CD8-positive, alpha-beta memory T cell (primary cell): ENCODE data around the gene PYCARD. TPM values are rescaled to one million over a fixed set of nuclear protein-coding genes. Genes with fewer than 3 reads are reported as not detected.

Source experiments
- CTCF ChIA-PET: fragments of 350-600 bp; sonication (Branson Sonifier 250); formaldehyde crosslinking; loops from one replicate; lab custom pipeline; 2021; ENCODE audit warnings: antibody characterized with exemption; lab: Charles Lee
- POLR2A ChIA-PET: fragments of 350-600 bp; sonication (Branson Sonifier 250); formaldehyde crosslinking; loops from one replicate; lab custom pipeline; 2021; ENCODE audit warnings: antibody characterized with exemption; lab: Charles Lee
- DNase-seq, 5 donors: peaks; one replicate each; pipeline versions ENCODE4 v3.0.0 to v3.0.0-alpha.2; 2020 to 2022; ENCODE audit warnings: mixed read lengths in 1 of 5
- H3K27ac ChIP-seq: one replicate; pipeline ENCODE4 v1.7.0; 2013; ENCODE audit warnings: low read depth, mild to moderate bottlenecking, low read length, moderate library complexity
- H3K27me3 ChIP-seq: 2 replicates; pipeline ENCODE4 v1.7.0; 2013; ENCODE audit warnings: low read length, mild to moderate bottlenecking; ENCODE audit not compliant: insufficient read depth, poor library complexity, severe bottlenecking
- H3K36me3 ChIP-seq: 2 replicates; pipeline ENCODE4 v1.7.0; 2013; ENCODE audit warnings: mild to moderate bottlenecking, low read length, moderate library complexity; ENCODE audit not compliant: insufficient read depth
- H3K4me1 ChIP-seq: 2 replicates; pipeline ENCODE4 v1.7.0; 2013; ENCODE audit warnings: mild to moderate bottlenecking, low read length, moderate library complexity; ENCODE audit not compliant: insufficient read depth
- H3K4me3 ChIP-seq: 2 replicates; pipeline ENCODE4 v1.7.0; 2013; ENCODE audit warnings: mild to moderate bottlenecking, low read length
- H3K9me3 ChIP-seq: 2 replicates; pipeline ENCODE4 v1.7.0; 2013; ENCODE audit warnings: mild to moderate bottlenecking, low read length
- H3K27ac Mint-ChIP-seq, 8 donors: one replicate each; pipeline ENCODE4 v1.8.0; 2020 to 2021; ENCODE audit warnings: mixed read lengths in 8 of 8, mild to moderate bottlenecking in 6 of 8, inconsistent platforms in 3 of 8, moderate library complexity in 3 of 8
- H3K27me3 Mint-ChIP-seq, 2 donors: one replicate each; pipeline ENCODE4 v1.8.0; 2020 to 2021; ENCODE audit warnings: mixed read lengths in 2 of 2, mild to moderate bottlenecking in 1 of 2, moderate library complexity in 1 of 2
- H3K36me3 Mint-ChIP-seq, 3 donors: one replicate each; pipeline ENCODE4 v1.8.0; 2020 to 2021; ENCODE audit warnings: mixed read lengths in 3 of 3, inconsistent platforms in 1 of 3, mild to moderate bottlenecking in 1 of 3
- H3K4me1 Mint-ChIP-seq, 3 donors: one replicate each; pipeline ENCODE4 v1.8.0; 2020 to 2021; ENCODE audit warnings: mixed read lengths in 3 of 3, inconsistent platforms in 1 of 3, mild to moderate bottlenecking in 1 of 3
- H3K4me3 Mint-ChIP-seq, 7 donors: one replicate each; pipeline ENCODE4 v1.8.0; 2020 to 2021; ENCODE audit warnings: mixed read lengths in 7 of 7, mild to moderate bottlenecking in 6 of 7, moderate library complexity in 4 of 7, inconsistent platforms in 2 of 7
- H3K9me3 Mint-ChIP-seq, 5 donors: one replicate each; pipeline ENCODE4 v1.8.0; 2020 to 2022; ENCODE audit warnings: mixed read lengths in 5 of 5, mild to moderate bottlenecking in 3 of 5, moderate library complexity in 2 of 5, inconsistent platforms in 1 of 5
- polyA plus RNA-seq: library from polyadenylated mRNA; unstranded; fragments of 300-500 nt; fragmentation: Illumina TruSeq; gene quantifications from one replicate; pipeline ENCODE4 v1.2.3, GENCODE V29; 2021
- total RNA-seq, 2 experiments: library from RNA; stranded (reverse); gene quantifications; one replicate each; pipeline ENCODE4 v1.2.3, GENCODE V29; 2021

The PYCARD gene
- total and polyA plus RNA-seq, 3 experiments from 2014 or later = 4.5 to 77.8 (median 5.9) TPM

DNA sequence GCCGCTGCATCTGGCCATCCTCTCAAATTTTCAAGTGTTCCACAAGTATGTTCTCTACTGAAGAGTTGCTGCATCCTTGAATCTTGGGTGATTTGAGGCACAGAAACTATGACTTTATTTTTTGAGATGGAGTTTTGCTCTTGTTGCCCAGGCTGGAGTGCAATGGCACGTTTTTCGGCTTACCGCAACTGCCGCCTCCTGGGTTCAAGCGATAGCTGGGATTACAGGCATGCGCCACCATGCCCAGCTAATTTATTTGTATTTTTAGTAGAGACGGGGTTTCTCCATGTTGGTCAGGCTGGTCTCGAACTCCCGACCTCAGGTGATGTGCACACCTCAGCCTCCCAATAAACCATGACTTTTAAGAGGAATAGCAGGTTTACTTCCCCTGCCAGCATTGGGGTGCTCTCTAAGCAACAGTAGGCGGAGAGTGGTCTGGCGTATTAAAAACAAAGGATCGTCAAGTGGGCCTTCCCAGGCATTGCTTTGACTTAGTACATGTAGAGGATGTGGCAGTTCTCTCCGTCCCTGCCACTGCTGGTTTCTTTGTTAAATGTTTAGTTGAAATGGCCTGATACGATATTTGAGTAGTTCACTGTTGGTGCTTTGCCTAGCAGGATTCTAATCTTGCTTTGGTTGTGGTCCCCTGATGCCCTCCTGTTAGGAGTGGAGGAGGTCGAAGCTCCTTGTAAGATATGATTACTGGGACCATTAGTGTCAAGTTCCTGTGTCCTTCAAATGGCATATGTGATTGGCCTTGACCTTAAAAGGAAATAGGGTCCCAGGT lies 9.5 kb downstream of the PYCARD start:
- no peaks in the 10 kb centered on the region for H3K9me3 Mint-ChIP-seq
- ChIA-PET POLR2A (interaction anchor here (2.3 kb wide), 1 partner anchor 9 kb away, joined by 8 read pairs; the partner anchor contains the start of gene PYCARD), CTCF (interaction anchor here (0.8 kb wide), 1 partner anchor 15 kb away, joined by 4 read pairs; no protein-coding TSS in a partner anchor)
- H3K27ac ChIP-seq = no peak overlapping the region
- peak overlapping the region in 4 of 8 donors; percentile 2 to 82 (median 28) for H3K27ac Mint-ChIP-seq
- H3K4me3 ChIP-seq = no peak overlapping the region
- peaks cover 41 to 74% (median 72%) of the 10 kb centered on the region in 3 donors for H3K4me1 Mint-ChIP-seq
- no peak overlapping the region for H3K4me3 Mint-ChIP-seq
- peaks cover 20% of the 10 kb centered on the region for H3K4me1 ChIP-seq
- peaks cover 32 to 90% (median 39%) of the 10 kb centered on the region in 3 donors for H3K36me3 Mint-ChIP-seq
- DNase-seq = no peak
- no peaks in the 10 kb centered on the region for H3K27me3 ChIP-seq
- H3K9me3 ChIP-seq = no peaks in the 10 kb centered on the region
- H3K27me3 Mint-ChIP-seq = no peaks in the 10 kb centered on the region
- peaks cover 65% of the 10 kb centered on the region for H3K36me3 ChIP-seq

DNA sequence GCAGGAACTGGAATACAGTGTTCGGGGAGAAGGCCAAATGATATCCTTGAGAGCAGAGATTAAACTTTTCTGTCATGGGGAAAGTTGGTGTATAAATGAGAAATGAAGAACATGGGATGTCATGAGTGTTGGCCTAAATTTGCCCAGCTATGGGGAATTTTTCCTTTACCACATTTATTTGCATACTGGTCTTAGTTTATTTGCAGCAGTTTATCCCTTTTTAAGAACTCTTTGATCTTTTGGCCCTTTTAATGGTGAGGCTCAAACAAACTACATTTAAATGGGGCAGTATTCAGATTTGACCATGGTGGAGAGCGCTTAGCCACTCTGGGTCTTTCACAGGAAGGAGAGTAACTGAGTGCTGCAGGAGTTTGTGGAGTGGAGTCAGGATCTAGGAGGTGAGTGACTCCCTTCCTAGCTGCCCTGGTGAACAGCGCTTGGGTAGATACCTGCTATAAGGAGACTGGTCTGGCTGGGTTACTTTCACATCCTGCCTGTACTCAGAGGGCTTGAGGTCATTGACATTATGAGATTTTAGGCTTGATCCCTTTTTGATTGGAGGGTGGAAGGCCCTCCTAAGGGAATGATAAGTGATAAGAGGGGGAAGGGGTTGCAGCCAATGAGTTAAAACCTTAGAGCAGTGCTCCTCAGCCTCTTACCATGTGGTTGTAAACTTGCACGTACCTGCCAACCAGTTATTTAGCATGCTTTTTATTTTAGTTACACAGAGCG lies 10.7 kb downstream of the PYCARD start:
- H3K9me3 Mint-ChIP-seq = no peaks in the 10 kb centered on the region
- peaks cover 52 to 83% (median 78%) of the 10 kb centered on the region in 3 donors for H3K4me1 Mint-ChIP-seq
- H3K36me3 Mint-ChIP-seq = peaks cover 42 to 96% (median 45%) of the 10 kb centered on the region in 3 donors
- H3K4me3 Mint-ChIP-seq = peak overlapping the region in 1 of 7 donors; percentile 70
- Histone ChIP-seq H3K27me3 (no peaks in the 10 kb centered on the region), H3K4me3 (no peak overlapping the region), H3K4me1 (peaks cover 31% of the 10 kb centered on the region), H3K9me3 (no peaks in the 10 kb centered on the region), H3K36me3 (peaks cover 76% of the 10 kb centered on the region), H3K27ac (no peak overlapping the region)
- peak overlapping the region in 5 of 8 donors; percentile 19 to 75 (median 23) for H3K27ac Mint-ChIP-seq
- H3K27me3 Mint-ChIP-seq = no peaks in the 10 kb centered on the region
- ChIA-PET CTCF (no interaction called here), POLR2A (interaction anchor here (1.4 to 2.3 kb wide), 2 partner anchors 10 kb away, joined by 4 to 8 read pairs; partner anchors contain the start of gene PYCARD)
- DNase-seq = no peak

DNA sequence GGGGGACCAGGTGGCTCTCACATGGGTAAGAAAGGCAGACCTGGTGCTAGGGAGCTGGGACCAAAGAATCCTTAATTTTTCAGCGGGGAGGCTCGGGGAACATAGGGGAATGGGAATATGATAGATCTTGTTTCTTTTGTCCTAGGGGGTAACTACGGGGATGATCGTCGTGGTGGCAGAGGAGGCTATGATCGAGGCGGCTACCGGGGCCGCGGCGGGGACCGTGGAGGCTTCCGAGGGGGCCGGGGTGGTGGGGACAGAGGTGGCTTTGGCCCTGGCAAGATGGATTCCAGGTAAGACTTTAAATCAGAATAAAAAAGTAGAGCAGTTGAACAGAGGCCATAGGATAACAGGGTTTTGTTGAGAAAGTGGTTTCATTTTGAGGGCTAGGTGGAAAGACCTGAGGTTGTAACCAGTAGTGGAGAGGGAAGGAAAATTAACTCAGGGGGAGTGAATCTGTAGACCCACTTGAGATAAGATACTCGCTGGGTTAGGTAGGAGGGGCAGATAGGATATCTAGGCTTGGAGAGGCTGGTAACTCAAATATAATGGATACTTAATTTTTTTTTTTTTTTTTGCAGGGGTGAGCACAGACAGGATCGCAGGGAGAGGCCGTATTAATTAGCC lies 11.6 kb downstream of the PYCARD start:
- Histone ChIP-seq H3K27me3 (no peaks in the 10 kb centered on the region), H3K36me3 (peaks cover 85% of the 10 kb centered on the region), H3K4me1 (peaks cover 40% of the 10 kb centered on the region), H3K9me3 (no peaks in the 10 kb centered on the region), H3K27ac (no peak overlapping the region), H3K4me3 (no peak overlapping the region)
- DNase-seq = no peak
- H3K36me3 Mint-ChIP-seq = peaks cover 50 to 98% (median 53%) of the 10 kb centered on the region in 3 donors
- H3K27ac Mint-ChIP-seq = peak overlapping the region in 5 of 8 donors; percentile 25 to 90 (median 38)
- ChIA-PET POLR2A (interaction anchor here (1.4 kb wide), 1 partner anchor 11 kb away, joined by 4 read pairs; the partner anchor contains the start of gene PYCARD), CTCF (interaction anchor here (1.9 kb wide), 1 partner anchor 49 kb away, joined by 6 read pairs; no protein-coding TSS in a partner anchor)
- H3K9me3 Mint-ChIP-seq = no peaks in the 10 kb centered on the region
- no peaks in the 10 kb centered on the region for H3K27me3 Mint-ChIP-seq
- peaks cover 61 to 85% (median 81%) of the 10 kb centered on the region in 3 donors for H3K4me1 Mint-ChIP-seq
- peak overlapping the region in 2 of 7 donors; percentile 25 to 70 for H3K4me3 Mint-ChIP-seq

DNA sequence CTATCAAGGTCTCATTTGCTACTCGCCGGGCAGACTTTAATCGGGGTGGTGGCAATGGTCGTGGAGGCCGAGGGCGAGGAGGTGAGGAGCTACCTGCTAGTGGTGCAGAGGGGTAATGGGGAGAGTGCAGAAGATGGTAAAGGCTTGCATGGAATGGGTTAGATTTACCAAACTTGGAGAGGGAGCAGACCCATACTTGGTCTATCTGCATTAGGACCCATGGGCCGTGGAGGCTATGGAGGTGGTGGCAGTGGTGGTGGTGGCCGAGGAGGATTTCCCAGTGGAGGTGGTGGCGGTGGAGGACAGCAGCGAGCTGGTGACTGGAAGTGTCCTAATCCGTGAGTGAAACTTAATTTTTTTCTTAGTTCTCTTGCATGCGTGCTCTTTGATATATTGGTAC lies 12.5 kb downstream of the PYCARD start:
- ChIA-PET CTCF (interaction anchor here (1.9 kb wide), 1 partner anchor 48 kb away, joined by 6 read pairs; no protein-coding TSS in a partner anchor), POLR2A (interaction anchor here (1.7 kb wide), 1 partner anchor 10 kb away, joined by 6 read pairs; the partner anchor contains the start of gene FUS)
- Histone ChIP-seq H3K27me3 (no peaks in the 10 kb centered on the region), H3K4me1 (peaks cover 49% of the 10 kb centered on the region), H3K4me3 (no peak overlapping the region), H3K27ac (no peak overlapping the region), H3K36me3 (peaks cover 90% of the 10 kb centered on the region), H3K9me3 (no peaks in the 10 kb centered on the region)
- Mint-ChIP-seq H3K4me3 (peak overlapping the region in 2 of 7 donors; percentile 17 to 41), H3K27me3 (no peaks in the 10 kb centered on the region), H3K36me3 (peaks cover 52 to 98% (median 57%) of the 10 kb centered on the region in 3 donors), H3K9me3 (no peaks in the 10 kb centered on the region), H3K27ac (peak overlapping the region; percentile 17 to 90 (median 72)), H3K4me1 (peaks cover 68 to 92% (median 87%) of the 10 kb centered on the region in 3 donors)
- DNase-seq = no peak

DNA sequence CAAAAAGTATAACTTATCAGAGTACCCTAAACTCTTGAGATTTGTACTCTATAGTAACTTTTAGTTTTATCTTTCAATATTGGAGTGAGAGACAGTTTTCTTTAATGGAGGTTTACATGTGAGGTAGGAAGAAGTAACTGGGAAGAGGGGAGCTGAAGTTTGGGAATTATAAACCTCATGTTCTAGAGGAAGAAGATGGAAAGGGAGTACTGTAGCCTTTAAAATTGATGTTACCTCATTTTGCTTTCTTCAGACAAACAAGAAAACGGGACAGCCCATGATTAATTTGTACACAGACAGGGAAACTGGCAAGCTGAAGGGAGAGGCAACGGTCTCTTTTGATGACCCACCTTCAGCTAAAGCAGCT lies 13.2 kb downstream of the PYCARD start:
- Mint-ChIP-seq H3K4me1 (peaks cover 72 to 91% (median 88%) of the 10 kb centered on the region in 3 donors), H3K9me3 (no peaks in the 10 kb centered on the region), H3K4me3 (peak overlapping the region in 5 of 7 donors; percentile 0 to 51 (median 15)), H3K36me3 (peaks cover 53 to 98% (median 56%) of the 10 kb centered on the region in 3 donors), H3K27me3 (no peaks in the 10 kb centered on the region), H3K27ac (peak overlapping the region in 7 of 8 donors; percentile 6 to 86 (median 68))
- POLR2A ChIA-PET = interaction anchor here (1.7 kb wide), 1 partner anchor 9 kb away, joined by 6 read pairs; the partner anchor contains the start of gene FUS
- no peak for DNase-seq
- no peaks in the 10 kb centered on the region for H3K9me3 ChIP-seq
- peaks cover 92% of the 10 kb centered on the region for H3K36me3 ChIP-seq
- peaks cover 54% of the 10 kb centered on the region for H3K4me1 ChIP-seq
- no peak overlapping the region for H3K4me3 ChIP-seq
- no peak overlapping the region for H3K27ac ChIP-seq
- no peaks in the 10 kb centered on the region for H3K27me3 ChIP-seq
- CTCF ChIA-PET = interaction anchor here (1.9 kb wide), 1 partner anchor 47 kb away, joined by 6 read pairs; no protein-coding TSS in a partner anchor

DNA sequence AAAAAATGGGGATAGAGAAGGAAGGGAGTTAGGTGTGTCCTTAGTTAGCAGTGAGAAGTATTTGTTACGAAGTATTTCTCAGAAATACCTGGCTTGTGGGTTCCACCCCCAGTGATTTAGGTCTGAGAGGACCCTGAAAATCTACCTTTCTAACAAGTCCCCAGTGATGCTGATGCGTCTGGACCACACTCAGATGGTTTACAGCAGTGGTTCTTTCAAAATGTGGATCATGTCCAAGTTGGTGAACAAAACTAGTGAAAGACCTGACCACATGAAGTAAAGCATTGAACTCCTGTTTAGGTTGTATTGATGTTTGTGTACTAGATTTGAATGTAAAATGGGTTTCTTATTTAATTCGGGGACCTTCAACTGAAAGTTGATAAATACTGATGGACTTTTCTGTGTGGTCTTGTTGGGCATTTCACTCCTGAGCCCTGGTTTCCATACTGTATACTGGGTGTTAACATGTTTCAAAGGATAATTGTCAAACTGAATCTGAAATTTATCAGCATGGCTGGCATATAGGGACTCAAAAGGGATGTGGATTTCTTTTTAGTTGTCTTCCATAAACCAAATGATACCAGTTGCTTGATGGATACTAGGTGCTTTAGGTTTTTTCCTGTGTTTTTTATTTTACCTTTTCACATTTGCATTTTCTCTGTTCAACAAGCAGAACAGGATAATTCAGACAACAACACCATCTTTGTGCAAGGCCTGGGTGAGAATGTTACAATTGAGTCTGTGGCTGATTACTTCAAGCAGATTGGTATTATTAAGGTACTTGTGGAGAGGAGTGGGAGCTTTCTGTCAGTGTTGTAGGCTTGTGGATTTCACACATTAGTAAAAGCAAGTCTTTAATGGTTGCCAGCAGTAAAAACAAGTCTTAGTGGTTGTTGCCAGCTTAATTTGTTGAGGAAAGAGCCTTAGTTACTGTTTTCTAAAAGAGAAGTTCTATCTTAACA lies 13.8 kb downstream of the PYCARD start:
- H3K27ac ChIP-seq = no peak overlapping the region
- Mint-ChIP-seq H3K9me3 (no peaks in the 10 kb centered on the region), H3K4me1 (peaks cover 74 to 90% (median 87%) of the 10 kb centered on the region in 3 donors), H3K27ac (peak overlapping the region in 7 of 8 donors; percentile 38 to 86 (median 68)), H3K27me3 (no peaks in the 10 kb centered on the region), H3K4me3 (peak overlapping the region in 5 of 7 donors; percentile 0 to 51 (median 21)), H3K36me3 (peaks cover 54 to 96% (median 57%) of the 10 kb centered on the region in 3 donors)
- peaks cover 59% of the 10 kb centered on the region for H3K4me1 ChIP-seq
- H3K27me3 ChIP-seq = no peaks in the 10 kb centered on the region
- no peak for DNase-seq
- ChIA-PET CTCF (interaction anchor here (1.9 kb wide), 1 partner anchor 46 kb away, joined by 6 read pairs; no protein-coding TSS in a partner anchor), POLR2A (interaction anchor here (1.7 kb wide), 1 partner anchor 9 kb away, joined by 6 read pairs; the partner anchor contains the start of gene FUS)
- H3K9me3 ChIP-seq = no peaks in the 10 kb centered on the region
- H3K4me3 ChIP-seq = no peak overlapping the region
- peaks cover 90% of the 10 kb centered on the region for H3K36me3 ChIP-seq
